Heart left ventricle (tissue), 13 donors: Measurements from ENCODE around the gene BET1.

Source experiments
- POLR2A ChIP-seq, 2 donors: fragments of 450-650 bp; IDR thresholded peaks; one replicate each; pipeline ENCODE4 v1.6.1; 2017; ENCODE audit warnings: antibody characterized with exemption in 2 of 2, mild to moderate bottlenecking in 2 of 2, moderate library complexity in 2 of 2
- TF ChIP-seq, protein P1 (sequence below), 12 donors: fragments of 200-600 bp; sonication (generic) in 4 of 12; IDR thresholded peaks; one replicate each; pipeline versions ENCODE4 v1.5.0 to v1.8.0; 2018 to 2022; ENCODE audit warnings: antibody characterized with exemption in 12 of 12, mild to moderate bottlenecking in 5 of 12
- donor health status: ischemic (EF 13 %, LVEDD 7.1; RV severe dilation, severe dysfunction).
- donor health status: DM: no; HTN: yes; CAD: no.
- donor health status: DM: no; HTN: no; CAD: no.
- donor health status: ischemic (EF 25% LVEDD 6.9; RV normal size, moderate dysfunction).
- donor health status: ischemic (EF 25% LVEDD 5.7; RV mildly dilated, moderate dysfunction).
- donor health status: ischemic (EF 35%, LVEDD 5.7; RV mildly dilated, moderate dysfunction).
- donor health status: nonischemic (EF 11% LVEDD 7.7; RV severe dilation, severe dysfunction).
- donor health status: DM: yes; HTN: yes; CAD: no.
- donor health status: PGD.
- donor health status: ischemic (EF 29% LVEDD 5.4; RV normal size, mild dysfunction).
- donor health status: nonischemic (EF 23%, LVEDD 6.1; RV moderate dilation, normal function).

GRCh38 chr7:93949423-93949822 is 54.7 kb downstream of the BET1 start:
- TF ChIP-seq, protein P1, sequence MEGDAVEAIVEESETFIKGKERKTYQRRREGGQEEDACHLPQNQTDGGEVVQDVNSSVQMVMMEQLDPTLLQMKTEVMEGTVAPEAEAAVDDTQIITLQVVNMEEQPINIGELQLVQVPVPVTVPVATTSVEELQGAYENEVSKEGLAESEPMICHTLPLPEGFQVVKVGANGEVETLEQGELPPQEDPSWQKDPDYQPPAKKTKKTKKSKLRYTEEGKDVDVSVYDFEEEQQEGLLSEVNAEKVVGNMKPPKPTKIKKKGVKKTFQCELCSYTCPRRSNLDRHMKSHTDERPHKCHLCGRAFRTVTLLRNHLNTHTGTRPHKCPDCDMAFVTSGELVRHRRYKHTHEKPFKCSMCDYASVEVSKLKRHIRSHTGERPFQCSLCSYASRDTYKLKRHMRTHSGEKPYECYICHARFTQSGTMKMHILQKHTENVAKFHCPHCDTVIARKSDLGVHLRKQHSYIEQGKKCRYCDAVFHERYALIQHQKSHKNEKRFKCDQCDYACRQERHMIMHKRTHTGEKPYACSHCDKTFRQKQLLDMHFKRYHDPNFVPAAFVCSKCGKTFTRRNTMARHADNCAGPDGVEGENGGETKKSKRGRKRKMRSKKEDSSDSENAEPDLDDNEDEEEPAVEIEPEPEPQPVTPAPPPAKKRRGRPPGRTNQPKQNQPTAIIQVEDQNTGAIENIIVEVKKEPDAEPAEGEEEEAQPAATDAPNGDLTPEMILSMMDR (IDR thresholded peaks at IDR 0.05): no peak
- TF ChIP-seq POLR2A (IDR thresholded peaks at IDR 0.05): no peak
